ENCODE measurements around the gene BDKRB1. TPM values are rescaled to one million over a fixed set of nuclear protein-coding genes. Genes with fewer than 3 reads are reported as not detected.

The BDKRB1 gene
- total RNA-seq, 1 donor from 2014 or later, result not detected

- ChIA-PET CTCF (no interaction called here), POLR2A (no interaction called here)
- TF ChIP-seq CTCF (IDR thresholded peaks at IDR 0.05), result no peak
- Mint-ChIP-seq H3K27ac (no peak overlapping the region), H3K4me1 (no peaks in the 10 kb centered on the region), H3K4me3 (no peak overlapping the region), H3K9me3 (peaks cover 3% of the 10 kb centered on the region), H3K27me3 (peaks cover 11% of the 10 kb centered on the region), H3K36me3 (ENCODE audit: low read depth) (no peaks in the 10 kb centered on the region)
- intact Hi-C loops (cut with micrococcal nuclease), result no loop called here
- ATAC-seq (ENCODE audit: low read depth) (no peak), DNase-seq (no peak)
These were observed 38.6 kb upstream of the BDKRB1 start for GRCh38 chr14:96217376-96217913.

DNA sequence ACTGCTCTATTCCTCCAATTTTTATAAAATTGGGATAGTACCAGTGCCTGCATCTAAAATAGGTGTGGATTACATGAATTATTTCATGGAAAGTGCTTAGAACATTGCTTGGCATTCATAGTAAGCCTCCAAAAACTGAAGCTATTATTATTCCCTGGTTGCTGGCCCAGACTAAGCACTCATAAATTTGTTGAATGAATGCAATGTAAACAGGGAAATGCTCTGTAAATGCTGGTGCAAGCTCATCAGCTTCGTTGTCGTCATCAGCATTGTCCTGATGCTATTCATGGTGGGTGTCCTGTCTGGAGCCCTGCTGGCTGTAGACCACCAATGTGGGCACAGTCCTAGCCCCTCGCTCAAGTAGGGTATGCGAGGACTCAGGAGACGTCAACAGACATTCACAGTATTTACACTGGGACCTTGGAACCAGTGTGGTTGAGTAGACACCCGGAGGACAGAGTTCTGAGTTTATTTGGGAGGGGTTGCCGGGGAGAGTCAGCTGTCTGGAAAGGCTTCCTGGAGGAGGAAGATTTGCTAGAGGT lies 34.8 kb upstream of the BDKRB1 start:
- H3K9me3 Mint-ChIP-seq, result no peaks in the 10 kb centered on the region
- POLR2A ChIA-PET, result no interaction called here
- ATAC-seq (ENCODE audit: low read depth) (no peak), DNase-seq (no peak)
- CTCF ChIA-PET, result no interaction called here
- no peak overlapping the region for H3K27ac Mint-ChIP-seq
- H3K4me1 Mint-ChIP-seq, result no peaks in the 10 kb centered on the region
- H3K4me3 Mint-ChIP-seq, result no peak overlapping the region
- peaks cover 13% of the 10 kb centered on the region for H3K27me3 Mint-ChIP-seq
- no peak for TF ChIP-seq CTCF (IDR thresholded peaks at IDR 0.05)
- intact Hi-C loops (cut with micrococcal nuclease), result no loop called here
- no peaks in the 10 kb centered on the region for H3K36me3 Mint-ChIP-seq (ENCODE audit: low read depth)

- POLR2A ChIA-PET, result no interaction called here
- no peaks in the 10 kb centered on the region for H3K36me3 Mint-ChIP-seq (ENCODE audit: low read depth)
- no peak overlapping the region for H3K27ac Mint-ChIP-seq
- CTCF ChIA-PET, result no interaction called here
- no peak overlapping the region for H3K4me3 Mint-ChIP-seq
- TF ChIP-seq CTCF (IDR thresholded peaks at IDR 0.05), result no peak
- H3K27me3 Mint-ChIP-seq, result peaks cover 13% of the 10 kb centered on the region
- DNase-seq, result no peak
- intact Hi-C loops (cut with micrococcal nuclease), result no loop called here
- no peaks in the 10 kb centered on the region for H3K9me3 Mint-ChIP-seq
- no peaks in the 10 kb centered on the region for H3K4me1 Mint-ChIP-seq
- no peak for ATAC-seq (ENCODE audit: low read depth)
These were observed 34.2 kb upstream of the BDKRB1 start for GRCh38 chr14:96221841-96222240.

DNA sequence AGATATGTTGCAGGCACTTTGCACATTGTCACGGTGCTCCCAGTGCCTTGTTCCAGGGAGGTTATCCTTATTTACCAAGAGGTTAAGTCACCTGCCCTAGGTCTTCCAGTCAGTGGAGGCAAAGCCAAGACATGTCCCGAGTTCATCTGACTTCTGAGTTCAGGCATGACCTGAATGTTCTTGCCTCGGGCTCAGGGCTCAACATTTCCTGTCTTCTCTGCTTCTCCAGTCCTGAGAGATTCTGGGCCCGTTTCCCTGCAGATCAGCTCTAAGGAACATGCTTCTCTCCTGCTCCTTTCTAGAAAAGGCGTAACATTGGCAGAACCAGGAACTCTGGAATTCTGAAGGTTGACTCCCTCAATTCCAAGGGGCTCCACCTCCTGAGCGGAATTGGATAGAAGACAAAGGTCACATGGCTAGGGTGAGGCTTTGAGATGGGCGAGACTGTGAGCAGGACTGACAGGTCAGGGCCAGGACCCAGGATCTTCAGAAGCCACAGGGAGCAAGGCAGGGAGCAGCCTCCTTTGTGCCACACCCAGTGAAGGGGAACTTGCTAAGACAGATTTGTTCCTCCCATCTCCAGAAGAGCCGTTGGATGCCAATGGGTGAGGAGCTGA lies 31.4 kb upstream of the BDKRB1 start:
- peaks cover 13% of the 10 kb centered on the region for H3K27me3 Mint-ChIP-seq

GRCh38 chr14:96225213-96225612 lies 30.8 kb upstream of the BDKRB1 start:
- no peak for TF ChIP-seq CTCF (IDR thresholded peaks at IDR 0.05)
- H3K27ac Mint-ChIP-seq, result no peak overlapping the region
- H3K4me1 Mint-ChIP-seq, result no peaks in the 10 kb centered on the region
- intact Hi-C loops (cut with micrococcal nuclease), result no loop called here
- ATAC-seq (ENCODE audit: low read depth), result no peak
- H3K9me3 Mint-ChIP-seq, result peaks cover 2% of the 10 kb centered on the region
- H3K27me3 Mint-ChIP-seq, result peaks cover 13% of the 10 kb centered on the region
- DNase-seq, result no peak
- ChIA-PET CTCF (no interaction called here), POLR2A (no interaction called here)
- no peaks in the 10 kb centered on the region for H3K36me3 Mint-ChIP-seq (ENCODE audit: low read depth)
- no peak overlapping the region for H3K4me3 Mint-ChIP-seq

More for the DNA sequence above, 31.4 kb upstream of the BDKRB1 start:
- Mint-ChIP-seq H3K9me3 (peaks cover 2% of the 10 kb centered on the region), H3K27ac (no peak overlapping the region), H3K4me1 (no peaks in the 10 kb centered on the region), H3K4me3 (no peak overlapping the region), H3K36me3 (ENCODE audit: low read depth) (no peaks in the 10 kb centered on the region)
- TF ChIP-seq CTCF (IDR thresholded peaks at IDR 0.05), result no peak
- no peak for ATAC-seq (ENCODE audit: low read depth)
- DNase-seq, result no peak
- intact Hi-C loops (cut with micrococcal nuclease), result no loop called here
- ChIA-PET CTCF (no interaction called here), POLR2A (no interaction called here)
